NB4 (cell line): ENCODE data around the gene SERPINB2.

Experiments
- POLR2A ChIP-seq: IDR thresholded peaks from 2 replicates; pipeline ENCODE4 v1.6.1; 2011; ENCODE audit warnings: mild to moderate bottlenecking; ENCODE audit not compliant: insufficient read length; ENCODE audit errors: extremely low read depth
- TF ChIP-seq, protein P1 (sequence below): IDR thresholded peaks from one replicate; pipeline ENCODE4 v1.5.1; 2012; ENCODE audit warnings: low read depth, low read length
- TF ChIP-seq, protein P2 (sequence below): IDR thresholded peaks from 2 replicates; pipeline ENCODE4 v1.6.1; 2011; ENCODE audit warnings: low read depth, low read length

- TF ChIP-seq, protein P1, sequence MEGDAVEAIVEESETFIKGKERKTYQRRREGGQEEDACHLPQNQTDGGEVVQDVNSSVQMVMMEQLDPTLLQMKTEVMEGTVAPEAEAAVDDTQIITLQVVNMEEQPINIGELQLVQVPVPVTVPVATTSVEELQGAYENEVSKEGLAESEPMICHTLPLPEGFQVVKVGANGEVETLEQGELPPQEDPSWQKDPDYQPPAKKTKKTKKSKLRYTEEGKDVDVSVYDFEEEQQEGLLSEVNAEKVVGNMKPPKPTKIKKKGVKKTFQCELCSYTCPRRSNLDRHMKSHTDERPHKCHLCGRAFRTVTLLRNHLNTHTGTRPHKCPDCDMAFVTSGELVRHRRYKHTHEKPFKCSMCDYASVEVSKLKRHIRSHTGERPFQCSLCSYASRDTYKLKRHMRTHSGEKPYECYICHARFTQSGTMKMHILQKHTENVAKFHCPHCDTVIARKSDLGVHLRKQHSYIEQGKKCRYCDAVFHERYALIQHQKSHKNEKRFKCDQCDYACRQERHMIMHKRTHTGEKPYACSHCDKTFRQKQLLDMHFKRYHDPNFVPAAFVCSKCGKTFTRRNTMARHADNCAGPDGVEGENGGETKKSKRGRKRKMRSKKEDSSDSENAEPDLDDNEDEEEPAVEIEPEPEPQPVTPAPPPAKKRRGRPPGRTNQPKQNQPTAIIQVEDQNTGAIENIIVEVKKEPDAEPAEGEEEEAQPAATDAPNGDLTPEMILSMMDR = no peak
- TF ChIP-seq, protein P2, sequence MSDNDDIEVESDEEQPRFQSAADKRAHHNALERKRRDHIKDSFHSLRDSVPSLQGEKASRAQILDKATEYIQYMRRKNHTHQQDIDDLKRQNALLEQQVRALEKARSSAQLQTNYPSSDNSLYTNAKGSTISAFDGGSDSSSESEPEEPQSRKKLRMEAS = no peak
- no peak for TF ChIP-seq POLR2A
These were observed 18.1 kb upstream of the SERPINB2 start for GRCh38 chr18:63869374-63869773.
